C4-2B (cell line): ENCODE results near the gene KRTAP5-8.

ENCODE experiments used
- CTCF ChIP-seq: fragments of 450-650 bp; conservative IDR thresholded peaks from 2 replicates; pipeline ENCODE4 v1.5.1; 2017; ENCODE audit warnings: mild to moderate bottlenecking
- ZFX ChIP-seq: fragments of 450-650 bp; IDR thresholded peaks from 2 replicates; pipeline ENCODE4 v1.6.1; 2017

GRCh38 chr11:71525188-71525937 lies 12.5 kb upstream of the KRTAP5-8 start:
- TF ChIP-seq CTCF (no peak), ZFX (no peak)
